Omental fat pad (tissue), 4 donors: ENCODE results near the gene CPN1. TPM values are rescaled to one million over a fixed set of nuclear protein-coding genes. Genes with fewer than 3 reads are reported as not detected.

Experiments
- ATAC-seq: fragments of 150-250 bp; one replicate; pipeline ENCODE4 v1.9.1; 2016; ENCODE audit warnings: mild to moderate bottlenecking, moderate library complexity; ENCODE audit not compliant: low FRiP score
- DNase-seq: peaks from one replicate; pipeline ENCODE4 v3.0.0-alpha.2; 2019; ENCODE audit warnings: low spot score
- total RNA-seq, 4 donors: library from RNA; depleted of rRNA; stranded (reverse); fragments of >200 nt; gene quantifications; one replicate each; pipeline ENCODE4 v1.1.0, GENCODE V29; 2016
- TF ChIP-seq, protein P1 (sequence below), 3 donors: fragments of 450-650 bp; IDR thresholded peaks; one replicate each; pipeline ENCODE4 v1.5.1; 2016 to 2017; ENCODE audit warnings: antibody characterized with exemption in 3 of 3, mild to moderate bottlenecking in 3 of 3, moderate library complexity in 2 of 3

The CPN1 gene
- total RNA-seq, 4 donors from 2014 or later = not detected

DNA sequence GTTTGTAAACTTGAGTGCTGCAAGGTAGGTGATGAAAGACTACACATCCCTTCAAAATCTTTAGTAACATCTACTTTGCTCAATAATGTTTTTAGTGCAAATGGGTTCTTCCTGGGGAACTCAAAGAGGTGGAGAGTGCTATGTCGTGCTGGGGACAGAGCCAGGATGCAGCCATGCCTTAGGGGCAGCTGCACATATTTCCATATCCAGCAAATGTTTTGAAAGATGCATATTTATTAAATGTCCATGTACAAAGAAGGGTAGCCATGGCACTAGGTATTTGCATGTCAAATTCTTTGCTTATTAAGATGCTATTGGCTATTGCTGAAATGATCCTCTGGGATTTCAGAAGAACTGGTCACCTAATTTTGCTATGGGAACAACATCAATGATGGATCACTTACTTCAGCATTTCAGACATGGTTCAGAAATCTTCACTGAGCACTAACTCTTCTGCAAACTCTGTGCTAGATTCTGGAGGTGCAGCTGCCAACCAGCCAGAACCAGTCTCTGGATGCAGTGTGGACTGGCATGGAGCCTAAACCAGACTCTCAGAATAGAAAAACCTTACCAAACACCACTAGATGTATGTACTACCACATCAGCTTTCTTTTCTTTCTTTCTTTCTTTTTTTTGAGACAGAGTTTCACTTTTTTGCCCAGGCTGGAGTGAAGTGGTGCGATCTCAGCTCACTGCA is 40.2 kb downstream of the CPN1 start:
- DNase-seq (no peak), ATAC-seq (no peak)
- TF ChIP-seq, protein P1, sequence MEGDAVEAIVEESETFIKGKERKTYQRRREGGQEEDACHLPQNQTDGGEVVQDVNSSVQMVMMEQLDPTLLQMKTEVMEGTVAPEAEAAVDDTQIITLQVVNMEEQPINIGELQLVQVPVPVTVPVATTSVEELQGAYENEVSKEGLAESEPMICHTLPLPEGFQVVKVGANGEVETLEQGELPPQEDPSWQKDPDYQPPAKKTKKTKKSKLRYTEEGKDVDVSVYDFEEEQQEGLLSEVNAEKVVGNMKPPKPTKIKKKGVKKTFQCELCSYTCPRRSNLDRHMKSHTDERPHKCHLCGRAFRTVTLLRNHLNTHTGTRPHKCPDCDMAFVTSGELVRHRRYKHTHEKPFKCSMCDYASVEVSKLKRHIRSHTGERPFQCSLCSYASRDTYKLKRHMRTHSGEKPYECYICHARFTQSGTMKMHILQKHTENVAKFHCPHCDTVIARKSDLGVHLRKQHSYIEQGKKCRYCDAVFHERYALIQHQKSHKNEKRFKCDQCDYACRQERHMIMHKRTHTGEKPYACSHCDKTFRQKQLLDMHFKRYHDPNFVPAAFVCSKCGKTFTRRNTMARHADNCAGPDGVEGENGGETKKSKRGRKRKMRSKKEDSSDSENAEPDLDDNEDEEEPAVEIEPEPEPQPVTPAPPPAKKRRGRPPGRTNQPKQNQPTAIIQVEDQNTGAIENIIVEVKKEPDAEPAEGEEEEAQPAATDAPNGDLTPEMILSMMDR (IDR thresholded peaks at IDR 0.05) = no peak

DNA sequence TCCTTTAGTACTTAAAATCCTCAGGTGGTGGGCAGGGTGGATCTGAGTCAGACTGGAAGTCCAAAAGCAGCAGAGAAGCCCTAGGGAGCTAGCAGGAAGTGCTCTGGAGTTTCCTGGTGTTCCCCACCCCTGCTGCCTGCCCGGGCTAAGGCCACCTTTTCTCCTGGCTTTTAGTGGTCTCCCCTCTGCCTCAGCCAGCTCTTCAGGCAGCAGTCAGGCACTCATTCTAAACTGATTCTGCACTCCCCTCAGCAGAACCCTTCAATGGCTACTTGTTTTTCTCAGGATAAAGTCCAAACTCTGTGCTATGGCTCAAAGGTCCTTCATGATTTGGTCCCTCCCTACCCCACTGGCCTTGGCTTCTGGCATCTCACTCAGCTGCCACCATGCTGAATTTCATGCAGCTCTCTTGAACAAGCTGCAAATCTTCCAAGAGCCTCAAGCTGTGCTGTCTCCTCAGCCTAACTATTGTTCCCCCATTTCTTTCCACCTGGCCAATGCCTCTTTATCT is 43.1 kb downstream of the CPN1 start:
- ATAC-seq = no peak

DNA sequence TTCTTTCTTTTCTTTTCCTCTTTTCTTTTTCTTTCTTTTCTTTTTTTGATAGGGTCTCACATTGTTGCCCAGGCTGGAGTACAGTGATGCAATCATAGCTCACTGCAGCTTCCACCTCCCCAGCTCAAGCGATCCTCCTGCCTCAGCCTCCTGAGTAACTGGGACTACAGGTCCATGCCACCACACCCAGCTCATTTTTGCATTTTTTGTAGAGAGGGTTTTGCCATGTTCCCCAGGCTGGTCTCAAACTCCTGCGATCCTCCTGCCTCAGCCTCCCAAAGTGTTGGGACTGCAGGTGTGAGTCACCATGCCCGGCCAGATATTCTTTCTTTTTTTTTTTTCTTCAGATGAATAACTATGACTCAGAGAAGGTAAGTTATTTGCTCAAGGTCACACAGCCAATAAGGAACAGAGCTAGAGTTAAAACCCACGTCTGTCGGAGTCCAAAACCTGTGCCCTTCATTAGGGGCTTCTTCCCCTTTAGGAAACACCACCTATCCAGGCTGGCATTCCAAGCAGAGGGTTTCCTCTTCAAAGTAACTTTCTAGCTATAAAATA is 43.8 kb downstream of the CPN1 start:
- TF ChIP-seq, protein P1 (IDR thresholded peaks at IDR 0.05) = no peak
- ATAC-seq (no peak), DNase-seq (no peak)

More for the DNA sequence above, 43.1 kb downstream of the CPN1 start:
- TF ChIP-seq, protein P1 (IDR thresholded peaks at IDR 0.05) = no peak
- no peak for DNase-seq

DNA sequence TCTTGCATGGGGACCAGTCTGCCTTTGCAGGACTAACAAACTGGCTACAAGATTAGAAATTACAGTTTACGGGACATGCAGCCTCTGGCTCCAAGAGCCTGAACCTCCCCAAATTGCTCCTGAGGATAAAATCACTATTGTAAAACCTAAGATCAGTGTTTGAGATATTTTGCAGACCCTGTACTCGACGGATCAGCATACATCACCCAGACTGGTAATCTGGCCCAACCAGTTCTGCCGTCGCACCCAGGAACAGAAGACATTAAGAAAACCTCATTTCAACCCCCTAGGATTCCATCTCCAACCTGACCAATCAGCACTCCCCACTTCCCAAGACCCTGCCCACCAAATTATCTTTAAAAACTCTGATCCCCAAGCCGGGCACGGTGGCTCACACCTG is 44.8 kb downstream of the CPN1 start:
- ATAC-seq (no peak), DNase-seq (no peak)
- TF ChIP-seq, protein P1 (IDR thresholded peaks at IDR 0.05) = no peak

DNA sequence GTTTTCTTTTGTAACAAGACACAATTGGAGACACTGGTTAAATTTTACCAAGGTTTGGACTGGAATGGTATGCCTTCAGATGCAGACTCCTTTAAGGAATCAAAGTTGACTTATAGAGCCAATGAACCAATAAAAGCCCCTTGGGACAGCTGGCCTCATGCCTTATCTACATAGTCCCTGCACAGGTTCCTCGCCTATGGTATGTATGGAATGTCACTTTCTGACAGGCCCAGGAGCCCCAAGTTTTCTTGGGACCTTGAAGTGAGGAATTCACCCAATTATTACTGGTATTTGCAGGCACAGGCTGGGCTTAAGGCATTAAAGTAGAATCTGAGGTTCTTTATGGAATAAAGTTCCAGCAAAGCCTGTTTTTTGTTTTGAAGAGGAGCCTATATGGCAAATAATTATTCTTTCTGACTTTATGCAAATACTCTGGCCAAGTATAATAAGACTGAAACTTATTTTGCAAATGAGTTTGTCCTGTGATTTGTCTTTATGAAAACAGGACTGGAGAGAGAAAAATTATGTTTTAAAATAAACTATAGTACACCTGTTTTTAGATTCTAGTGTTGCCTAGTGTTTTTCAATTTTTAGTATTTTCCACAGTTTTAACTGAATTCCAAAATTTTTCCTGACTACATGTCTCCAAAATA is 47.8 kb downstream of the CPN1 start:
- DNase-seq (no peak), ATAC-seq (no peak)
- TF ChIP-seq, protein P1 (IDR thresholded peaks at IDR 0.05) = no peak

DNA sequence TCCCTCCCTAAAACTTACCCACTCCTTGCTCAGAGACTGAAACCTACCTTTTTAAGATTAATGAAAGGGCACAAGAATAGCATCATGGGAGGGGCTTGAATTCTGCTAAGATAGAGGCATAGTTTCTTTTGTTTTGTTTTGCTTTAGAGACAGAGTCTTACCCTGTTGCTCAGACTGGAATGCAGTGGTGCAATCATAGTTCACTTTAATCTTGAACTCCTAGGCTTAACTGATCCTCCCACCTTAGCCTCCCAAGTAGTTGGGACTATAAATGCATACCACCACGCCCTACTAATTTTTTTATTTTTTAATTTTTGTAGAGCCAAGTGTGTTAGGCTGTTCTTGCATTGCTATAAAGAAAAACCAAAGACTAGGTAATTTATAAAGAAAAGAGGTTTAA is 54.3 kb downstream of the CPN1 start:
- no peak for ATAC-seq
- TF ChIP-seq, protein P1 (IDR thresholded peaks at IDR 0.05) = no peak
- no peak for DNase-seq
